Hematopoietic multipotent progenitor cell treated with erythropoietin and hydrocortisone succinate and interleukin-3 and kit ligand, for 15 days (in vitro differentiated cells): ENCODE measurements around the gene MCTP2.

ENCODE experiments used
- DNase-seq: peaks from one replicate; pipeline ENCODE4 v3.0.0-alpha.2; 2015; ENCODE audit warnings: low spot score

The MCTP2 gene

DNA sequence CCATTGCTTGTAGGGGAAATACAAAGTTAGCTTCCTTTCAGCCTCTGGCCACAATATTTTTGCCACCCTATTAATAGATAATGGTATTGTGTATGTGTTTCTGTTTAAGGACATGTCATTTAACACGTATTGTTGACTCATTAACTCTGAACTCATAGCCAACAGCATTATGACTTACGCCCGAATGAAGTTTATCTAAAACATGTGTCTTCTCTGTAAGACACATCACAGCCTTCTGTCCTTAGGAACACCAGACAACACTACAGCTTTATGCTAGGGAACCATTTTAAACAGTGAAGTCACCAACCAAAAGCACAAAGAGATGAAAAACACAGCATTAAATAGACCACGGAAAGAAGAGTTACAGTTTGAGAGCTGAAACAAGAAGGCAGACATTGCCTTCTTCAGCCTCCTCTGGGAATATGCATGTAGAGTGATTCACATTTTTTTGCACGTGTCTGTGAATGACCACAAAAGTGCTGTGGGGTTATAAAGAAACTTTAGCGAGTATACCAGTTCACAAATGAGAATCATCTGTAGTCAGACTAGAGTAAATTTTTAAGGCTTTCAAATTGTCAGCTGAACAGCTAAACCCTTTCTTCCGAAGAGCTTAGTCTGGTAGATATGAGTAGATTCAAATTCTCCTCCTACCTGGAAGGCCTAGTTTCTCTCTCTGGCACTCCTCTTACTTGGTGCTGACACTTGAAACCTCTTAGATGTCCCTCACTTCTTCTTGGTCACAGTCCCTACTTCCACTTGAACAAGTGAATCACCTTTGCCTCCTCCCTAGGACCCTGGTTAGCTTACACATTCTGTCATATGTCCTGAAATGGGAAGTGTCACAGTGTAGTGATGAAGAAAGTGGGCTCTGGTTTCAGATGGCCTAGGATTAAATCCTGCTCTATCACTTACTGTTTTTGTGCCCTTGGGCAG is 32.2 kb downstream of the MCTP2 start:
- no peak for DNase-seq

DNA sequence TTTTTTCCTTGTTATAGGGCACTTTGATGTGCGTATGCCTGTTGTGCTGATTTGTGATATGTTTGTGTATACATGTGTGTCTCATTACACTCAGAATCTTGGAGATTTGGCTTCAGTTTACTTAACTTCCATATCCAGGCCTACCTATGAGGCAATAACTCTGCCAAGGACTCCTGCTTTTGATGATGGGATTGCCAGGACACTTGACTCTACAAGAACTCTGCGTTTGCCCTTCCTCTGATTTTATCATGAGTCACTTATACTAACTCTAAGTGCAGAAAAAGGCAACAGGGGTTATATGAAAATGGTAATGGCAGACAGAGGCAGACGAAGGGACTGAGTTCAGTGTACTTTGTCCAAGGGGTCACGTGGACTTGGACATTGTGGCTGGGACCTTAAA is 33.6 kb downstream of the MCTP2 start:
- no peak for DNase-seq

DNA sequence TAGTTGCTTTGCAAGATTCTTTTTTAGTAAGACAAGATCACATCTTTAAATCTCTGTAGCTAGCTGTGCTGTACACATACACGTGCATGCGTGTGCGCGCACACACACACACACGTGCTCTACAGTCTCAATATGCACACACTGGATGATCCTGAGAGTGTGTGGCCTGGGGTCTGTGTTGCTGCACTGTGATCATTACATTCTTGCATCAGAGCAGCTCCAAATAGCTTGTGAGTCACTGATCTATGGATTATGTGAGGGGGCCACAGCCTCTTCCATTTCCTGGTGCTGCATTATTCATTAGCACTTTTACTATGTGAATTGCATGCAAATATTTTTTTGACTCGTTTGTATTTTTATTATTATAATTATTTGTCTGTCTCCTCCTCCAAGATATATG is 34.6 kb downstream of the MCTP2 start:
- DNase-seq = no peak

DNA sequence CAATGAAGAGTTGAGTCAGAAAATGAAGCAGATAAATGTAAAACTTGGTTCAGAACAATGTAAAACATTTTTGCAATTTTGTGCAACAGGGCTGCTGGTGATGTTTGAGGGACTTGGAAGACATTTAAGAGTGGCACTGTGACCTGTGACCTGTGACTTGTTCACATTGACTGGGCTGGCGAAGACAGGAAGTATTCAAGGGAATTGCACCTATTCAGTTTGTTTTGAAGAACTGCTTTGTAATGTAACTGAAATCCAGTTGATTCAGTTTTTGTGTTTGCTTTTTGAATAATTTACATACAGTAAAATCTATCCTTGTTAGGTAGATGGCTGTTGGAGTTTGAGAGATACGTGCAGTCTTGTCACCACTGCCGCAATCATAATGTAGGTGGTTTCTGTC is 35.4 kb downstream of the MCTP2 start:
- no peak for DNase-seq

DNA sequence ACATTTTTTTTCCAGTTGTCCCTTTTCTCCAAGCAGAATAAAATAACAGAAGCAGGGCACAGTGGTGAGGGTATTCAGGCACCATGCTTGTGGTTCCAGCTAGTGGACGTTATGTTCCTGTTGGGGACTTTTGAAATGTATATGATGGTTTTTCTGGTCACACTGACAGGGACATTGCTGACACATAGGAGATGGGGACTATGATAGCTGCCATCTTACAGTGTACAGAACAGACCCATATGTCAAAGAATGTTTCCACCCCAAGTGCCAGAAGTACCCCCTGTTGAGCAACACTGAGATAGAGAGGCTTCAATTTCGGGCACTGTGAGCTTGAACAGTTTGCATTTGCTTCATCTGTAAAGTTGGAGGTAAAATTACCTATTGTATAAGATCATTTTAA is 38.6 kb downstream of the MCTP2 start:
- no peak for DNase-seq

DNA sequence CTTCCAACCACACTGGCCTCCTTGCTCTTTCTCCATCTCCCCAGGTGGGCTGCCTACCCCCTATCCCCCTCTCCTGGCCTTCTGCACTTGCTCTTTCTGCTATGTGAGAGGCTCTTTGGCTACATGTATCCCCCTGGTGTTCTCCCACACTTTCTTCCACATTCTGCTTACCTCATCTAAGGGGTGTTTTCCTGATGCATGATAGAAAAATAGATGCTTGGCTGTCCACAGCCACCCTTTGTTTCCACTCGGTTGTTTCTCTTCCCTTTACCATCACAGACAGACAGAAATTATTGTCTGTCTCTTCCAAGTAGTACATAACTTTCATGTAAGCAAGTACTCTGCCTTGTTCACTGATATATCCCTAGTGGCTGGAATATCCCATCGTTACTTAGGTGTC is 39.2 kb downstream of the MCTP2 start:
- no peak for DNase-seq

DNA sequence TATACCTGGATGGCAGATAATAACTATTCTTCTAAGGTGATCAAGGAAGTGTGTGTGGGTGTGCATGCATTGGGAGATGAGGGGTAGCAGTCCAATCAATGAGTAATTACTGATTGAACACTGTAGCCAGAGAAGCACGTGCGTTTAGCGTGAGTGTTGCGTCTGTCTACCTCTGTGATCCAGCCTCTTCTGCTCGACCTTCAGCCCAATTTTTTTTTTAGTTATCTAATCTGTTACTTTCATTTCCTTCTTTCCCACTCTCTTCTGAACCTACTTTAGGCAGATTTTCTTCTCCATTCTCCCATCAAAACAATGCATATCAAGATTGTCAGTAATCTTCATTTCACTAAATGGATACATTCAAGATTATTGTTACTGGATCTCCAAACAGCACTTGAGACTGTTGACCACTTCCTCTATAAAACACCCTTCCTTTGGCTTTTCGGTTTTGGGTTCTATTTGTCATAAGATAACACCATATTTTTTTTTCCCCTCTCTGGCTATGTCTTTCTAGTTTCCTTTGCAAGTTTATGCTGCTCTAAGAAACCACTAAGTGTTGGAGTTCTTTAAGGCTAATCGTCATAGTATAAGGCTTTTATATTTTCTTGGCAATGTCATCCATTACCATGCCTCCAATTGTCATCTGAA is 41.0 kb downstream of the MCTP2 start:
- no peak for DNase-seq

DNA sequence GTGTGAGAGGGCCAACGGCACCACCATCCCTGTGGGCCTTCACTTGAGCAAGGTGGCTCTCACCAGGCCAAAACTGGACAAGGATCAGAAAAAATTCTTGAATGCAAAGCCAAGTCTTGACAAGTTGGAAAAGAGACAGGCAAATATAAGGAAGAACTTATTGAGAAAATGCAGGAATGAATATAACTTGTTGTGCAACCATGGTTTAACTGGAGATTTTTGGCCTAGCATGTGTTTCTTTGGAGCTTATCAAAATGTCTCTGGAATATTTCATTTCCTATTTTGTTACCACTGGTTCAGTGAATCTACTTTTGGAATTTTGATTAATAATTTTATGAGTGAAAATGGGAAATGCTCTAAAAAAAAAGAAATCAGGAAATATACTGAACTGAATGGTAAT is 42.5 kb downstream of the MCTP2 start:
- no peak for DNase-seq

DNA sequence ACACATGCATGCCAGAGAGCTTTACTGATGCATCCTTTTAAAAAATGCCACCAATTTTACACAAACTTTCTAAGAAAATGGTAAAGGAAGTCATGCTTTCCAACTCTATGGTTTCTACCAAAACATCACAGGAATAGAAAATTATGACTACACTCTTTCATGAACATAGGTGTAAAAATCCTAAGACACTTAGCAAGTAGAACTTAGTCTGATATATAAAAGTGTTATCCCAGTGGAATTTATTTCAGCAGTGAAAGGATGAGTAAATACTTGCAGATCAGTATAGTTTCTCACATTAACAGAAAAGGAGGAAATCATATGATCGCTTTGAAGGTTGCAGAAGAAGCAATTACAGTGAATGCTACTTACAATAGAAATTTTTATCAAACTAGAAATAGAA is 43.4 kb downstream of the MCTP2 start:
- no peak for DNase-seq

DNA sequence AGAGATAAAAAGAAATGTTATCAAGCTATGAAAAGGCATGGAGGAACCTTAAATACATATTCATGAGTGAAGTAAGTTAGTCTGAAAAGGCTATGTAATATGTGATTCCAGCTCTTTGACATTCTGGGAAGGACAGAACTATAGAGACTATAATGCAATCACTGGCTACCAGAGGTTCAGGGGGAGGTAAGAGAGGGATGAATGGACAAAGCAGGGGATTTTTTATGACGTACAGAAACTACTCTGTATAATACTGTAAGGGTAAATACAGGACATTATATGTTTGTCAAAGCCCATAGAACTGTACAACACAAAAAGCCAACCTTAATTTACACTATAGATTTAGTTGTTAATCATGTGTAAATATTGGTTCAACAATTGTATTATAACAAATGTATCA is 46.1 kb downstream of the MCTP2 start:
- DNase-seq = no peak

DNA sequence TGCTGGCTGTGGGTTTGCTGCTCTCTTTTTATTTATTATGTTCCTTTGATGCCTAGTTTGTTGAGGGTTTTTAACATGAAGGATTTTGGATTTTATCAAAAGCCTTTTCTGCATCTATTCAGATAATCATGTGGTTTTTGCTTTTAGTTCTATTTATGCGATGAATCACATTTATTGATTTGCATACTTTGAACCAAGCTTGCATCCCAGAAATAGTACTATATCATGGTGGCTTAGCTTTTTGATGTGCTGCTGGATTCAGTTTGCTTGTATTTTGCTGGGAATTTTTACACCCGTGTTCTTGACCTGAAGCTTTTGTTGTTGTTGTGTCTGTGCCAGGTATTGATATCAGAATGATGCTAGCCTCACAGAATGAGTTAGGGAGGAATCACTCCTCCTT is 48.4 kb downstream of the MCTP2 start:
- DNase-seq = no peak

DNA sequence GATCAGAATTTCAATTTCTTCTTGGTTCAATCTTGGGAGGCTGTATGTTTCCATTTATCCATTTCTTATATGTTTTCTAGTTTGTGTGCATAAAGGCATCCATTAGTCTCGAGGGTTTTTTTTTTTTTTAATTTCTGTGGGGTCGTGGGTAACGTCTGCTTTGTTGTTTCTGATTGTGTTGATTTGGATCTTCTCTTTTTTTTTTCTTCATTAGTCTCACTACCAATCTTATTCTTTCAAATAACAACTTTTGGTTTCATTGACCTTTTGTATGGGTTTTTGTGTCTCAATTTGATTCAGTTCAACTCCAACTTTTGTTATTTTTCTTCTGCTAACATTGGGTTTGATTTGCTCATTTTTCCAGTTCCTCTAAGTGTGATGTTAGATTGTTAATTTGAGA is 48.9 kb downstream of the MCTP2 start:
- DNase-seq = no peak

DNA sequence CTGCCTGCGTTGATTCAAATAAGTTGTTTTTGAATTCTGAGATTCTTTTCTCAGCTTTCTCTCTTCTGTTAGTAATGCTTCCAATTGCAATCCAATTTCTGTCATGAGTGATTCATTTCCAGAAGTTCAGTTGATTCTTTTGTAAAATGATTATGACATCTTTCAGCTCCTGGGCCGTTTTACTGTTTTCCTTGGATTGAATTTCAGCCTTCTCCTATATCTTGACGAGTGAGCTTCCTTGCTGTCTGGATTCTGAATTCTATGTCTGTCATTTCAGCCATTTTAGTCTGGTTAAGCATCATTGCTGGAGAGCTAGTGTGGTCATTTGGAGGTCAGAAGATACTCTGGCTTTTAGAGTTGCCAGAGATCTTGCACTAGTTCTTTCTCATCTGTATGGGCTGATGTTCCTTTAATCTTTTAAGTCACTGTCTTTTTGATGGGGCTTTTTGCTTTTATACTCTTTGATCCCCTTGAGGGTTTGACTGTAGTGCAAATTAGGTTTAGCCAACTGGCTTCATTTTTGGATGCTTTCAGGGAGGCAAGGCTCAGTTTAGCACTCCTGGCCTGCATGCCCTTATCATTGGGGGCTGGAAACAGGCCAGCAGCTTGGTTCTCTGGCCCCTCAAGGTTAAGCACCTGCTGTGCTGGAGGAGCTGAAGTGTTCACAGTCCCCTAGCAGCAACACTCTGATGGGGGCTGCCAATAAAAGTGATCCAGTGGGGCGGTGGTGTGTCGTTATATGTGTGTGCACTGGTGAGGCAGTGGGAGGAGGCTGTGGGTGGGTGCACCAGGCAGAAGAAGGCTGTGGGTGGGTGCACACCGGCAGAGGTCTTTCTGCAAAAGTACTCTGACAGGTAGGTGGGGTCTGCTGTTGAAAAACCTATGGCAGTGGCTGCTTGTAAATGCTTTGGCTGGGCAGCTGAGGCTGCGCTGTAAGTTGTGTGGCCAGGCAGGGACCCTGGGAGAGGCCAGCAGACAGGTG is 51.2 kb downstream of the MCTP2 start:
- no peak for DNase-seq

DNA sequence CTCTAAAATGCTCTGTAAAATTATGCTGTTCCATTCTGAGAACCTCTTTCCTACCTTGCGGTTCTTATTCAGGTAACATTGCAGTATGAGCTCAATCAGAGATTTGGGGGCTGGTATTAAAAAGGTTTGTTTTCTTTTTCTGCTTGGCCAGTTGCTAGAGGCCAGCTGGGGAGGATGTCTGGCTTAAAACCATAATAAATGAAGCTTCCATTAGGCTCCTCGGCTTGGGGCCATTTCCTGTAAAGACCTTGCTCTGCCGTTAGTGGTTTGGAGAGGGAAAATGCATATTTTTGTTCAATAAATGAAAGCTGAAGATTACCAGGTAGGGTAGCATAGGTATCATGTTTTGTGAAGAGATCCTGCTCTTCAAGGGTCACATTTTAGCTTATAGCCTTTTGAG is 55.2 kb downstream of the MCTP2 start:
- DNase-seq = no peak

DNA sequence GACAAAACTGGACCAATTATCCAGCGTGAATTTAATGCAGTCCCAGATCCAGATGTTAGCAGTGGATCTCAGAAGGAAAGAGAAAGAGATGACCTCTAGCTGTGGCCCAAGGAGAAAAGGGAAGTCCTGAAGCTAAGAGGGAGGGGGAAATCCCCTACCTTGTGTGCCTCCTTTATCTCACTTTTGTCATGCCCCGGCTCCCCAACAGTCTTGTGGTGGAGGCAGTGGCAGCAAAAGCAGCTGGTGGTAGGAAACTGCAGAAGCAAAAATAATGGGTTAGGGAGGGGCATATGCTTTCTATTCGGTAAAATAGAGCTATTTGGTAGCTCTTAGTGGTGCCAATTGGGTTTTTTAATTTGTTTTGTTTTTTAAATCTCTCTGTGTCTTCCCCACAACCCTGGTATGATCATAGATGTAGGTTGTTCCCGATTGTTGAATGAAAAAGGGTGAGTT is 56.5 kb downstream of the MCTP2 start:
- peak; percentile 38 for DNase-seq

DNA sequence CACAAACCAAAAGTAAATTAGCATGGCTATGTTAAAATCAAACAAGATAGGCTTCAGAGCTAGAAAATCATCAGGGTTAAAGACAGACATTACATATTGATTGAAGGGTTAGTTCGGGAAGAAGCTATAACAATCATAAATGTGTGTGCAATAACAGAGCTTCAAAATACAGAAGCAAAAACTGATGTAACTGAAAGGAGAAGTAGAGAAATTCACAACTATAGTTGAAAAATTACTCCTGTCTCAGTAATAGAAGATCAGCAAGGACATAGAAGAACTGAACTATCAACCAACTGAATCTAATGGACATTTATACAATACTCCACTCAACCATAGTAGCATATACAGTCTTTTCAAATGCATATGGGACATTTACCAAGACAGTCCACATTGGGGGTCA is 59.4 kb downstream of the MCTP2 start:
- no peak for DNase-seq

DNA sequence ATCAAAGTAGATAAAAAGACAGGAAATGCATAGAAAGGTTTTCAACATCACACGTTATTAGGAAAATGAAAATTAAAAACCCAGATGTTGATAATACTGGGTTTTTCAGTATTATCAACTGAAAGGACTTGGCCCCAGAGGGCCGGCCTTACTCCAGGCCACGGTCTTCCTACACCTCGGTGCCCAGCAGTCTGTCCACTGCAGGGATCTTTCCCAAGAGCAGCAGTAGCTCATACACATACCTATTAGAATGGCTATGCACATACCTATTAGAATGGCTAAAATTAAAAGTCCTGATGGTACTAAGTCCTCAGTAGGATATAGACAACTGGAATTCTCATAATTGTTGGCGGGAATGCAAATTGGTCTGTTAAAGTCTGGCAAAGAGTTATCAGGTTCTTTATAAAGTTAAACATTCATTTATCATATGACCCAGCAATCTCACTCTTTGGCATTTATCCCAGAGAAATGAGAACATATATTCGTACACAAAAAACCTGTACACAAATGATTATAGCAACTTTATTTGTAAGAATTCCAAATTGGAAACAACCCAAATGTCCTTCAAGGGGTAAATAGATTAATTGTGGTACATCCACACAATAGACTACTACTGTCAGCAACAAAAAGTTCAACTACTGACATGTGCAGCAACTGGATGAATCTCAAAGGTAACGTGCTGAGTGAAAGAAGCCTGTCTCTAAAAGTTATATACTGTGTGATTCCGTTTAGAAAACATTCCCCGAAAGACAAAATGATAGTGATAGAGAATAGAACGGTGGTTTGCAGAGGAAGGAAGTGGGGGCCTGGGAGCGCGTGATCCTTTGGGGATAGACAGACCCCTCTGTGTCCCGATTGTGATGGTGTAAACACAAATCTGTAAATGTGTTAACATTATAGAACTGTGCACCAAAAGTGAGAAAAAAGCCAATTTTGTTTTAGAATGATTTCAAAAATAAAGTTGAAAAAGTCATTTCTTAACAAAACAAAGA is 62.3 kb downstream of the MCTP2 start:
- peak; percentile 56 for DNase-seq

DNA sequence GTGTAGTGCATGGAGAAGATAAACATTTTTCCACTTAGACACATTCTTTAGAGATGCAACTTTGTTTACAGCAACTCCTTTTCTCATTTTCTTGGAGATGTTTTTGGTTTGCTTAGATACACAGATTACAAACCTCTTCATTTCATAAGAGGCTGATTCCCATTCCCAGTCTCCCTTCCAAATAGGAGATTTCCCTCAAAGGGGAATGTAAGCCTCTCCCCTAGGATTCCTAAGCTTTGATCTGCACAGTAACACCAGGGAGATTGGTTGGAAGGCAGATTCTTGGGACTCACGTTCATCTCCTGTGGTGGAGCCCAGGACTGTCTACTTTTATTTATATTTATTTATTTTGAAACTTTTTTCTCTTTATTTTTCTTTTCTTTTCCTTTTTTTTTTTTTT is 63.2 kb downstream of the MCTP2 start:
- no peak for DNase-seq

DNA sequence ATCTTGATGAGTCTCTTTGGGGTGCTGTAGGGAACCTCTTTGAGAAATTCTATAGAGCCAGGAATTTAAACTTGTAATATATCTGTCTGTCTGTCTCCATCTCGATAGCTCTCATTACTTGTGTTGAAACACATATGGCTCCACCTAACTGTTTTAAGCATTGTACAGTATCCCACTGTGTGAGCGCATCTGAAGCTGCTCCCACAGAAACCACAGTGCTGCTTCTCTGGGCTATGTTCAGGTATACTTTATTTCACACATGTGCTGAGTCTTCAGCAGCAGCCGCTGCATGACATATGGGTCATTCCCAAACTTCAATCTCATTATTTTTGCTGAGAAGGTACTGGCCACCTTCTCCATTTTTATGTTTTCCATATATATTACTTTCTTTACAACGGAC is 63.9 kb downstream of the MCTP2 start:
- no peak for DNase-seq

DNA sequence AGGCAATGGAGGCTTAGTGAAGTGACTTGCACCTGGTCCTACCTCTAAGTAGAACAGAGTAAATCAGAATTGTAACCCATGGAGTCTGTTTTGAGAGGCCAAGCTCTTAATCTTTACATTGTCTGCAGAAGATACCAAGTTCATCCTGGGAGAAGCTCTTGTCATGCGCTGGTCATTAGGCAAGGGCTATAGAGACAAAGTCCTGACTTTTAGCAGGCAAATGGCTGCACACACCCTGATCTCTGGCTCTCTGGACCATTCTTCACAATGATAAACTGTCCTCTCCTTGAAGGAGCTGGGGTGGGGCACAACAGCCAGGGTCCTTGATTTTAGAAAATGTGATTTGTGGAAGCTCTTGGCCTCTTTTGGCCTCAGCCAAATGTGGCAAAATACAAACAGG is 65.4 kb downstream of the MCTP2 start:
- DNase-seq = no peak

DNA sequence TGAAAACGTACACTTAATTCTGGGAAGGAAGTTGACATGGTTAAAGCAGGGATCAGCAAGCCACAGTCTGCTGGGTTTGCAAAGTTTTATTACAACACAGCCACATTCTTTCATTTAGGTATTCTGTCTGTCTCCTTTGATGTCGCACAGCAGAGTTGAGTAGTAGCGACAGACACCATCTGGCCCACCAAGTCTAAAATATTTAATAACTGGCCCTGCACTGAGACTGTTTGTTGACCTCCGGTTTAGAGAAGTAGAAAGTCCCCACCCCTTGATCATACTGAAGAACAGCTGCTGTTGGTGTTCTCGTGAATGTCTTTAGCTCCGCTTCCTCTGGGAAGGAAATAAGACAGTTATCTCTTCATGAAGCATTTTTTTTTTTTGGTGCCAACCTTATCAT is 66.2 kb downstream of the MCTP2 start:
- DNase-seq = peak; percentile 14
